Testis (tissue), 3 donors: ENCODE results near the gene DEFB123. TPM values are rescaled to one million over a fixed set of nuclear protein-coding genes. Genes with fewer than 3 reads are reported as not detected.

Experiments
- DNase-seq: peaks from one replicate; pipeline ENCODE4 v3.0.0-alpha.2; 2019
- H3K27ac ChIP-seq, 2 donors: fragments of 200-600 bp; sonication (generic); one replicate each; pipeline ENCODE4 v1.5.1; 2019
- H3K27me3 ChIP-seq: fragments of 200-600 bp; sonication (generic); one replicate; pipeline ENCODE4 v1.5.1; 2019
- H3K36me3 ChIP-seq: fragments of 200-600 bp; sonication (generic); one replicate; pipeline ENCODE4 v1.5.1; 2017; ENCODE audit warnings: low read depth; ENCODE audit errors: missing control alignments
- H3K4me1 ChIP-seq: fragments of 200-600 bp; sonication (generic); one replicate; pipeline ENCODE4 v1.5.1; 2019
- H3K4me3 ChIP-seq, 2 donors: fragments of 200-600 bp; sonication (generic); one replicate each; pipeline ENCODE4 v1.5.1; 2017 to 2019
- H3K9me3 ChIP-seq: fragments of 200-600 bp; sonication (generic); one replicate; pipeline ENCODE4 v1.5.1; 2017
- POLR2A ChIP-seq: fragments of 450-650 bp; IDR thresholded peaks from one replicate; pipeline ENCODE4 v1.6.1; 2017; ENCODE audit warnings: antibody characterized with exemption, mild to moderate bottlenecking, moderate library complexity
- WGBS, 2 donors: methylation state at CpG; one replicate each; pipeline ENCODE4 v1.1.5; 2018; 5-methylcytosine and 5-hydroxymethylcytosine counted together
- intact Hi-C: fragments of 100-400 bp; cut with DNase I; formaldehyde crosslinking; loops from one replicate; pipeline ENCODE4 v1.15.1; 2023; ENCODE audit warnings: low total_unique reads
- polyA plus RNA-seq: library from polyadenylated mRNA; stranded (reverse); fragments of 350-450 nt; fragmentation: Illumina TruSeq; extraction: RNeasy Lipid Tissue Mini Kit (QIAGEN cat#74804); gene quantifications from one replicate; pipeline ENCODE4 v1.2.3, GENCODE V29; 2014; ENCODE audit warnings: low read depth, low replicate concordance; ENCODE audit not compliant: insufficient read depth
- total RNA-seq, 2 donors: library from RNA; depleted of rRNA; stranded (reverse); fragments of >200 nt; gene quantifications; one replicate each; pipeline ENCODE4 v1.2.3, GENCODE V29; 2016
- TF ChIP-seq, protein P1 (sequence below), 3 experiments: fragments of 450-650 bp in 2 of 3; fragments of 200-600 bp in 1 of 3; sonication (generic) in 1 of 3; IDR thresholded peaks; one replicate each; pipeline ENCODE4 v1.5.1; 2016 to 2019; ENCODE audit warnings: antibody characterized with exemption in 3 of 3, mild to moderate bottlenecking in 2 of 3, moderate library complexity in 1 of 3

The DEFB123 gene
- total and polyA plus RNA-seq, 3 donors from 2014 or later = 222 to 709 (median 654) TPM

- Histone ChIP-seq H3K9me3 (no peaks in the 10 kb centered on the region), H3K27me3 (no peaks in the 10 kb centered on the region), H3K36me3 (no peaks in the 10 kb centered on the region), H3K4me3 (no peak overlapping the region), H3K4me1 (peaks cover 14% of the 10 kb centered on the region), H3K27ac (no peak overlapping the region)
- TF ChIP-seq, protein P1, sequence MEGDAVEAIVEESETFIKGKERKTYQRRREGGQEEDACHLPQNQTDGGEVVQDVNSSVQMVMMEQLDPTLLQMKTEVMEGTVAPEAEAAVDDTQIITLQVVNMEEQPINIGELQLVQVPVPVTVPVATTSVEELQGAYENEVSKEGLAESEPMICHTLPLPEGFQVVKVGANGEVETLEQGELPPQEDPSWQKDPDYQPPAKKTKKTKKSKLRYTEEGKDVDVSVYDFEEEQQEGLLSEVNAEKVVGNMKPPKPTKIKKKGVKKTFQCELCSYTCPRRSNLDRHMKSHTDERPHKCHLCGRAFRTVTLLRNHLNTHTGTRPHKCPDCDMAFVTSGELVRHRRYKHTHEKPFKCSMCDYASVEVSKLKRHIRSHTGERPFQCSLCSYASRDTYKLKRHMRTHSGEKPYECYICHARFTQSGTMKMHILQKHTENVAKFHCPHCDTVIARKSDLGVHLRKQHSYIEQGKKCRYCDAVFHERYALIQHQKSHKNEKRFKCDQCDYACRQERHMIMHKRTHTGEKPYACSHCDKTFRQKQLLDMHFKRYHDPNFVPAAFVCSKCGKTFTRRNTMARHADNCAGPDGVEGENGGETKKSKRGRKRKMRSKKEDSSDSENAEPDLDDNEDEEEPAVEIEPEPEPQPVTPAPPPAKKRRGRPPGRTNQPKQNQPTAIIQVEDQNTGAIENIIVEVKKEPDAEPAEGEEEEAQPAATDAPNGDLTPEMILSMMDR (IDR thresholded peaks at IDR 0.05) = no peak
- TF ChIP-seq POLR2A = no peak
- intact Hi-C loops = no loop called here
- DNase-seq = no peak
- WGBS, 2 donors = 66 to 70% methylated on average over 3 of the region's 3 CpGs
Measured at GRCh38 chr20:31489152-31489551, 48.7 kb downstream of the DEFB123 start.

- no peak for TF ChIP-seq POLR2A
- TF ChIP-seq, protein P1 (IDR thresholded peaks at IDR 0.05) = no peak
- 88 to 99% methylated on average over 3 of the region's 3 CpGs for WGBS, 2 donors
- Histone ChIP-seq H3K27ac (no peak overlapping the region), H3K4me3 (no peak overlapping the region), H3K36me3 (no peaks in the 10 kb centered on the region), H3K27me3 (no peaks in the 10 kb centered on the region), H3K4me1 (peaks cover 11% of the 10 kb centered on the region), H3K9me3 (no peaks in the 10 kb centered on the region)
- no peak for DNase-seq
- intact Hi-C loops = no loop called here
Measured at GRCh38 chr20:31490752-31491151, 50.3 kb downstream of the DEFB123 start.

DNA sequence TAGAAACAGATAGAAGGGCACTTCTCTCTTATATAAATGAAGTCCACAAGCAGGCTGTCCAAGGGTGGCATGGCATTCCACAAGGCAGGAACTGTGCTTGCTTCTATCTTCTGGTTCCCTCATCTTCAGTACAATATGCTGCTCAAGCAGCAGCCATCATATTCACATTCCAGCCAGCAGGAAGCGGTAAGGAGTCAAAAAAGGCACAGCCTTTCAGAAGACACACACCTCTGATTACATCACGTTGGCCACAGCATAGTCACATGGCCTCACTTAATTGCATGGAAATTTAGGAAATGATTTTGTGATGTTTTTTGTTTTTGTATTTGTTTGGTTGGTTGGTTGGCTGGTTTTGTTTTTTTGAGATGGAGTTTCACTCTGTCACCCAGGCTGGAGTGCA is 53.7 kb downstream of the DEFB123 start:
- Histone ChIP-seq H3K9me3 (no peaks in the 10 kb centered on the region), H3K4me1 (peaks cover 10% of the 10 kb centered on the region), H3K27ac (no peak overlapping the region), H3K27me3 (no peaks in the 10 kb centered on the region), H3K36me3 (no peaks in the 10 kb centered on the region), H3K4me3 (no peak overlapping the region)
- intact Hi-C loops = no loop called here
- TF ChIP-seq, protein P1 (IDR thresholded peaks at IDR 0.05) = peak in 2 of 3 experiments; percentile 7 to 34
- TF ChIP-seq POLR2A = no peak
- no peak for DNase-seq
- 58 to 65% methylated on average over 2 of the region's 2 CpGs for WGBS, 2 donors

DNA sequence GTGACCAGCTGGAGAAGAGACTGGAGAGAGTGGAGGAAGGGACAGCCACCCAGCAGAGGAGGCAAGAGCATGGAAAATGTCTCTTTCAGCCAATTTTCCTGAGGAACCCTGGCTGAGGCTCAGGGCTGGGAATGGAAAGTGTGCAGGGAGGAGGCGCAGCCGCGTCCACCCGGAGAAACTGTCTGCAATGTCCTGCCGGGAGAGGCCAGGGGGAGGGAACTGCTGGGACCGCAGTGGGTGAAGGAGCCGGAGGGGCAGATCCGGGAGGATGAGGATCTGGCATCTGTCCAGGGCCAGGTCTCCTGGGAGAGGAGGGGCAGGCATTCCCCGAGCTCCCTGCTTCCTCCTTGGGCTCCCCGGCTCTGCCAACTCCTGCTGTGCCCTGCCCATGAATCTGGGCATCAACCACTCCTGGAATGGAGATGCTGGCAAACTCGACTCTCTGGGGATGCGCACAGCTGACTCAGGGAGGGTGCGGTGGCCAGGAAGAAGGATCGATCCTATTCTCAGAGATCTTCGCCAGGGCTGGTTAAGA is 56.4 kb downstream of the DEFB123 start:
- no peak overlapping the region for H3K4me3 ChIP-seq
- no peaks in the 10 kb centered on the region for H3K27me3 ChIP-seq
- H3K36me3 ChIP-seq = no peaks in the 10 kb centered on the region
- intact Hi-C loops = no loop called here
- no peak for TF ChIP-seq POLR2A
- TF ChIP-seq, protein P1 (IDR thresholded peaks at IDR 0.05) = no peak
- WGBS, 2 donors = 39 to 60% methylated on average over 9 to 15 of the region's 15 CpGs
- peak; percentile 68 for DNase-seq
- peak overlapping the region; percentile 55 to 83 for H3K27ac ChIP-seq
- H3K4me1 ChIP-seq = peaks cover 10% of the 10 kb centered on the region
- H3K9me3 ChIP-seq = no peaks in the 10 kb centered on the region

DNA sequence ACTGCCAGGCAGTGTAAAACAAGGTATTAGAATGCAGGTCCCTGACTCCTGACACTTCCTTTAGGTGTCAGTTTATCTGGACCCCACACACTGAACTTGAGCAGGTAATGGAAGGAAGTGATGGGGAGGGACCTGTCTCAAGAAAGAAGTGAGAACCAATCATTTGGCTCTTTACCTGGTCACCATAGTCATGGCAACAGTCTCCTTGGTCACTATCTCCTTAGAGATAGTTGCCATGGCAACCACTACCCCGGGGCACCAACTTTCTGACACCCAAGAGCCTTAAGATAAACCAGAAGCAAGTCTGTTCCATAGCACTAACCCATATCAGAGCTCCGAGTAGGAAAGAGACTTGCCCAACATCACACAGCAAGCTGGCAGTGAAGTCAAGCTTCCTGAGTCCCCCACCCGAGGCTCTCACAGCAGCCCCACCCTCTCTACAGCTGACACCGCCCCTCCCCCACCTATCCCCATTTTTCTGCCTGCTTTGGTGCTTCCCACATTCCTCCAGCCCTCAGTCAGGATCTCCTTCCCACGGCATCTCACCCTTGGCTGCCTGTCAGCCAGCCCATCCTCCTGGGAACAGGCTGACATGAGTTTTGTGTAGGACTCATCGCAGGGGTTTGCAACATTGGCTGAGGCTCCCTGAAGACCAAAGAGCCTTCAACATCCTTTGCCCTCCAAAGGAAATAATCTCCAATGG is 57.6 kb downstream of the DEFB123 start:
- Histone ChIP-seq H3K36me3 (no peaks in the 10 kb centered on the region), H3K4me3 (no peak overlapping the region), H3K27ac (peak overlapping the region in 1 of 2 donors; percentile 83), H3K9me3 (no peaks in the 10 kb centered on the region), H3K27me3 (no peaks in the 10 kb centered on the region), H3K4me1 (peaks cover 10% of the 10 kb centered on the region)
- 55 to 60% methylated on average over 5 to 6 of the region's 6 CpGs for WGBS, 2 donors
- DNase-seq = no peak
- no peak for TF ChIP-seq POLR2A
- TF ChIP-seq, protein P1 (IDR thresholded peaks at IDR 0.05) = no peak
- intact Hi-C loops = no loop called here
